ENCODE data around the gene ELMO2.

The ELMO2 gene

GRCh38 chr20:46331611-46332361 lies 74.6 kb downstream of the ELMO2 start:
- no peak for ATAC-seq

- ATAC-seq, result no peak
Observed at GRCh38 chr20:46330831-46331371, 75.5 kb downstream of the ELMO2 start.

- no peak for ATAC-seq
Observed at GRCh38 chr20:46330072-46330763, 76.2 kb downstream of the ELMO2 start.

GRCh38 chr20:46328200-46328882 lies 78.1 kb downstream of the ELMO2 start:
- ATAC-seq, result no peak

GRCh38 chr20:46327557-46327956 lies 78.9 kb downstream of the ELMO2 start:
- no peak for ATAC-seq

- no peak for ATAC-seq
Observed at GRCh38 chr20:46325789-46326188, 80.6 kb downstream of the ELMO2 start.

GRCh38 chr20:46324960-46325703 lies 81.3 kb downstream of the ELMO2 start:
- ATAC-seq, result no peak

- no peak for ATAC-seq
Observed at GRCh38 chr20:46324379-46324778, 82.0 kb downstream of the ELMO2 start.

- no peak for ATAC-seq
Observed at GRCh38 chr20:46323557-46323956, 82.9 kb downstream of the ELMO2 start.

- no peak for ATAC-seq
Observed at GRCh38 chr20:46322641-46323040, 83.8 kb downstream of the ELMO2 start.

GRCh38 chr20:46317685-46318177 lies 88.7 kb downstream of the ELMO2 start:
- no peak for ATAC-seq

GRCh38 chr20:46316984-46317684 lies 89.3 kb downstream of the ELMO2 start:
- ATAC-seq, result no peak

Measured in activated CD4-positive, CD25-positive, alpha-beta regulatory T cell treated with anti-CD3 and anti-CD28 coated beads, Interleukin-2, amount 50 U/mL, for 24 hours (primary cell).